Progenitor cell of endocrine pancreas (in vitro differentiated cells): ENCODE measurements around the gene STARD3. TPM values are rescaled to one million over a fixed set of nuclear protein-coding genes. Genes with fewer than 3 reads are reported as not detected.

Experiments
- DNase-seq: peaks from one replicate; pipeline ENCODE4 v3.0.0; 2021; ENCODE audit warnings: low spot score; ENCODE audit not compliant: unreplicated experiment
- H3K27ac Mint-ChIP-seq: 2 replicates; pipeline ENCODE4 v1.8.0; 2021; ENCODE audit warnings: mild to moderate bottlenecking, moderate library complexity, mixed read lengths
- H3K27me3 Mint-ChIP-seq: 2 replicates; pipeline ENCODE4 v1.8.0; 2021; ENCODE audit warnings: mixed read lengths
- H3K36me3 Mint-ChIP-seq: 2 replicates; pipeline ENCODE4 v1.8.0; 2022; ENCODE audit warnings: mixed read lengths; ENCODE audit not compliant: insufficient read depth
- H3K4me1 Mint-ChIP-seq: 2 replicates; pipeline ENCODE4 v1.8.0; 2021; ENCODE audit warnings: low read depth, mixed read lengths
- H3K4me3 Mint-ChIP-seq: 2 replicates; pipeline ENCODE4 v1.8.0; 2021; ENCODE audit warnings: low read depth, mild to moderate bottlenecking, moderate library complexity, mixed read lengths
- H3K9me3 Mint-ChIP-seq: 2 replicates; pipeline ENCODE4 v1.8.0; 2021; ENCODE audit warnings: low read depth, mixed read lengths
- total RNA-seq: library from RNA; stranded (reverse); gene quantifications from 2 replicates; pipeline ENCODE4 v1.2.1, GENCODE V29; 2021
- TF ChIP-seq, protein P1 (sequence below): fragments of 200-600 bp; sonication (generic); IDR thresholded peaks from one replicate; pipeline ENCODE4 v1.5.0; 2021; ENCODE audit warnings: antibody characterized with exemption, mild to moderate bottlenecking; ENCODE audit not compliant: unreplicated experiment

Gene STARD3
- total RNA-seq, 1 donor from 2014 or later, result 57.0 TPM

GRCh38 chr17:39626171-39627046, 10.5 kb upstream of the STARD3 start, which contains the start of gene PPP1R1B:
TSS of gene PPP1R1B (plus strand) at chr17:39626952. CDS start at chr17:39627393, 441 bp downstream.
- H3K27me3 Mint-ChIP-seq, result peaks cover 70% of the 10 kb centered on the region
- no peak within 1 kb of the TSS for H3K27ac Mint-ChIP-seq
- TF ChIP-seq, protein P1, sequence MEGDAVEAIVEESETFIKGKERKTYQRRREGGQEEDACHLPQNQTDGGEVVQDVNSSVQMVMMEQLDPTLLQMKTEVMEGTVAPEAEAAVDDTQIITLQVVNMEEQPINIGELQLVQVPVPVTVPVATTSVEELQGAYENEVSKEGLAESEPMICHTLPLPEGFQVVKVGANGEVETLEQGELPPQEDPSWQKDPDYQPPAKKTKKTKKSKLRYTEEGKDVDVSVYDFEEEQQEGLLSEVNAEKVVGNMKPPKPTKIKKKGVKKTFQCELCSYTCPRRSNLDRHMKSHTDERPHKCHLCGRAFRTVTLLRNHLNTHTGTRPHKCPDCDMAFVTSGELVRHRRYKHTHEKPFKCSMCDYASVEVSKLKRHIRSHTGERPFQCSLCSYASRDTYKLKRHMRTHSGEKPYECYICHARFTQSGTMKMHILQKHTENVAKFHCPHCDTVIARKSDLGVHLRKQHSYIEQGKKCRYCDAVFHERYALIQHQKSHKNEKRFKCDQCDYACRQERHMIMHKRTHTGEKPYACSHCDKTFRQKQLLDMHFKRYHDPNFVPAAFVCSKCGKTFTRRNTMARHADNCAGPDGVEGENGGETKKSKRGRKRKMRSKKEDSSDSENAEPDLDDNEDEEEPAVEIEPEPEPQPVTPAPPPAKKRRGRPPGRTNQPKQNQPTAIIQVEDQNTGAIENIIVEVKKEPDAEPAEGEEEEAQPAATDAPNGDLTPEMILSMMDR, result no peak
- H3K4me1 Mint-ChIP-seq, result peaks cover 10% of the 10 kb centered on the region
- no peaks in the 10 kb centered on the region for H3K9me3 Mint-ChIP-seq
- DNase-seq, result no peak
- no peaks in the 10 kb centered on the region for H3K36me3 Mint-ChIP-seq
- H3K4me3 Mint-ChIP-seq, result peak within 1 kb of the TSS; percentile 46

DNA sequence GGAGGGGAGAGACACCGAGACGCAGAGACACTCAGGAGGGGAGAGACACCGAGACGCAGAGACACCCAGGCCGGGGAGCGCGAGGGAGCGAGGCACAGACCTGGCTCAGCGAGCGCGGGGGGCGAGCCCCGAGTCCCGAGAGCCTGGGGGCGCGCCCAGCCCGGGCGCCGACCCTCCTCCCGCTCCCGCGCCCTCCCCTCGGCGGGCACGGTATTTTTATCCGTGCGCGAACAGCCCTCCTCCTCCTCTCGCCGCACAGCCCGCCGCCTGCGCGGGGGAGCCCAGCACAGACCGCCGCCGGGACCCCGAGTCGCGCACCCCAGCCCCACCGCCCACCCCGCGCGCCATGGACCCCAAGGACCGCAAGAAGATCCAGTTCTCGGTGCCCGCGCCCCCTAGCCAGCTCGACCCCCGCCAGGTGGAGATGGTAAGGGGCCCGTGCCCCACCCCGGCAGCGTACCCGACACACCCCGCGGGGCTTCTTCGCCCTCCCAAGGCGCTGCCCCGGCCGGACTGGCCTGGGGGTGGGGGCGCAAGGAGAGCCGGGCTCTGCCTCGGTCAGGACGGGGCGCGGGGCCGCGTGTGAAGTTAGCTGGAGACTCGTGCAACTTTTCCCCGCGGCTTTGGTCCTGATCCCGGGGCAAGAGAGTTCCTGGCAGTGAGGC, 9.8 kb upstream of the STARD3 start:
- peak overlapping the region; percentile 46 for H3K4me3 Mint-ChIP-seq
- peaks cover 71% of the 10 kb centered on the region for H3K27me3 Mint-ChIP-seq
- TF ChIP-seq, protein P1, result no peak

GRCh38 chr17:39627712-39628516, 9.0 kb upstream of the STARD3 start:
- Mint-ChIP-seq H3K4me3 (peak overlapping the region; percentile 40), H3K27ac (no peak overlapping the region), H3K27me3 (peaks cover 71% of the 10 kb centered on the region), H3K4me1 (peaks cover 13% of the 10 kb centered on the region), H3K36me3 (no peaks in the 10 kb centered on the region), H3K9me3 (no peaks in the 10 kb centered on the region)
- TF ChIP-seq, protein P1, result no peak
- no peak for DNase-seq

More for the DNA sequence above, 9.8 kb upstream of the STARD3 start:
- no peaks in the 10 kb centered on the region for H3K9me3 Mint-ChIP-seq
- DNase-seq, result no peak
- H3K27ac Mint-ChIP-seq, result no peak overlapping the region
- H3K36me3 Mint-ChIP-seq, result no peaks in the 10 kb centered on the region
- peaks cover 13% of the 10 kb centered on the region for H3K4me1 Mint-ChIP-seq

GRCh38 chr17:39628655-39629493, 8.1 kb upstream of the STARD3 start:
- TF ChIP-seq, protein P1, result no peak
- H3K27ac Mint-ChIP-seq, result no peak overlapping the region
- no peak overlapping the region for H3K4me3 Mint-ChIP-seq
- DNase-seq, result no peak
- no peaks in the 10 kb centered on the region for H3K9me3 Mint-ChIP-seq
- no peaks in the 10 kb centered on the region for H3K36me3 Mint-ChIP-seq
- H3K27me3 Mint-ChIP-seq, result peaks cover 64% of the 10 kb centered on the region
- peaks cover 13% of the 10 kb centered on the region for H3K4me1 Mint-ChIP-seq
